CD4-positive, alpha-beta T cell treated with Interleukin-15 for 4 hours (primary cell): ENCODE data around the gene STK40.
A peak's percentile ranks its signal among the peaks of the same experiment; 100 is the strongest.

Source experiments
- DNase-seq: peaks from one replicate; pipeline ENCODE4 v3.0.0-alpha.2; 2020; ENCODE audit warnings: low spot score

STK40 gene

GRCh38 chr1:36385410-36386264, at the start of gene STK40:
Gene STK40 (minus strand): TSS chr1:36385924. CDS start chr1:36361332, 24,592 bp downstream.
- peak; percentile 99 for DNase-seq

GRCh38 chr1:36433102-36433501, 47.4 kb upstream of the STK40 start:
- no peak for DNase-seq

- DNase-seq, result no peak
Observed at GRCh38 chr1:36432616-36433015, 46.9 kb upstream of the STK40 start.

- DNase-seq, result no peak
Observed at GRCh38 chr1:36425791-36426190, 40.1 kb upstream of the STK40 start.

- no peak for DNase-seq
Observed at GRCh38 chr1:36421649-36422048, 35.9 kb upstream of the STK40 start.

GRCh38 chr1:36420836-36421317, 35.2 kb upstream of the STK40 start:
- peak; percentile 90 for DNase-seq

- DNase-seq, result peak; percentile 5
Observed at GRCh38 chr1:36420409-36420808, 34.7 kb upstream of the STK40 start.

GRCh38 chr1:36419569-36419968, 33.8 kb upstream of the STK40 start:
- no peak for DNase-seq

GRCh38 chr1:36419140-36419539, 33.4 kb upstream of the STK40 start:
- no peak for DNase-seq

GRCh38 chr1:36417931-36418330, 32.2 kb upstream of the STK40 start:
- DNase-seq, result no peak

- no peak for DNase-seq
Observed at GRCh38 chr1:36415661-36416326, 30.1 kb upstream of the STK40 start.

- DNase-seq, result no peak
Observed at GRCh38 chr1:36414384-36414783, 28.7 kb upstream of the STK40 start.

GRCh38 chr1:36411674-36412648, 26.2 kb upstream of the STK40 start:
- peak; percentile 49 for DNase-seq

- no peak for DNase-seq
Observed at GRCh38 chr1:36408479-36408878, 22.8 kb upstream of the STK40 start.

- no peak for DNase-seq
Observed at GRCh38 chr1:36406440-36406839, 20.7 kb upstream of the STK40 start.

GRCh38 chr1:36402504-36402890, 16.8 kb upstream of the STK40 start:
- DNase-seq, result no peak

- no peak for DNase-seq
Observed at GRCh38 chr1:36401602-36402503, 16.1 kb upstream of the STK40 start.

GRCh38 chr1:36400825-36401601, 15.3 kb upstream of the STK40 start:
- peak; percentile 36 for DNase-seq

GRCh38 chr1:36400514-36400824, 14.7 kb upstream of the STK40 start:
- no peak for DNase-seq

- no peak for DNase-seq
Observed at GRCh38 chr1:36398370-36398977, 12.8 kb upstream of the STK40 start.
